ELR (cell line): Measurements from ENCODE around the gene PSAPL1.

ENCODE experiments used
- DNase-seq: peaks from one replicate; pipeline ENCODE4 v3.0.0-alpha.2; 2015; ENCODE audit warnings: low read depth

The PSAPL1 gene

GRCh38 chr4:7430965-7431695 lies 3.6 kb downstream of the PSAPL1 start:
- DNase-seq: no peak

- no peak for DNase-seq
Observed at GRCh38 chr4:7430368-7430964, 4.3 kb downstream of the PSAPL1 start.

- DNase-seq: no peak
Observed at GRCh38 chr4:7429601-7430078, 5.1 kb downstream of the PSAPL1 start.

GRCh38 chr4:7429069-7429416 lies 5.7 kb downstream of the PSAPL1 start:
- DNase-seq: no peak

- DNase-seq: no peak
Observed at GRCh38 chr4:7428261-7429068, 6.3 kb downstream of the PSAPL1 start.

GRCh38 chr4:7427831-7428260 lies 6.9 kb downstream of the PSAPL1 start:
- no peak for DNase-seq

- no peak for DNase-seq
Observed at GRCh38 chr4:7427361-7427760, 7.4 kb downstream of the PSAPL1 start.

- no peak for DNase-seq
Observed at GRCh38 chr4:7426525-7427171, 8.1 kb downstream of the PSAPL1 start.

GRCh38 chr4:7425591-7426468 lies 8.9 kb downstream of the PSAPL1 start:
- no peak for DNase-seq

- no peak for DNase-seq
Observed at GRCh38 chr4:7425124-7425523, 9.6 kb downstream of the PSAPL1 start.

- DNase-seq: no peak
Observed at GRCh38 chr4:7424553-7425111, 10.1 kb downstream of the PSAPL1 start.

GRCh38 chr4:7423801-7424552 lies 10.8 kb downstream of the PSAPL1 start:
- DNase-seq: no peak

- DNase-seq: no peak
Observed at GRCh38 chr4:7423391-7423790, 11.3 kb downstream of the PSAPL1 start.

- no peak for DNase-seq
Observed at GRCh38 chr4:7422898-7423180, 11.9 kb downstream of the PSAPL1 start.

GRCh38 chr4:7422151-7422897 lies 12.4 kb downstream of the PSAPL1 start:
- DNase-seq: no peak

- no peak for DNase-seq
Observed at GRCh38 chr4:7421356-7422150, 13.2 kb downstream of the PSAPL1 start.

GRCh38 chr4:7420661-7421040 lies 14.1 kb downstream of the PSAPL1 start:
- no peak for DNase-seq

- no peak for DNase-seq
Observed at GRCh38 chr4:7419961-7420660, 14.6 kb downstream of the PSAPL1 start.
